B cell (primary cell): ENCODE results near the gene IQSEC3.

Experiments used
- EZH2 ChIP-seq: IDR thresholded peaks from 2 replicates; pipeline ENCODE4 v1.6.1; 2012; ENCODE audit warnings: borderline replicate concordance, low read depth, mild to moderate bottlenecking, moderate library complexity, low read length; ENCODE audit not compliant: insufficient read depth, poor library complexity, severe bottlenecking
- TF ChIP-seq, protein P1 (sequence below): fragments of 200-600 bp; IDR thresholded peaks from one replicate; pipeline ENCODE4 v1.8.0; 2022; ENCODE audit warnings: antibody characterized with exemption, mild to moderate bottlenecking

GRCh38 chr12:224330-224729 is 157.8 kb downstream of the IQSEC3 start:
- TF ChIP-seq, protein P1, sequence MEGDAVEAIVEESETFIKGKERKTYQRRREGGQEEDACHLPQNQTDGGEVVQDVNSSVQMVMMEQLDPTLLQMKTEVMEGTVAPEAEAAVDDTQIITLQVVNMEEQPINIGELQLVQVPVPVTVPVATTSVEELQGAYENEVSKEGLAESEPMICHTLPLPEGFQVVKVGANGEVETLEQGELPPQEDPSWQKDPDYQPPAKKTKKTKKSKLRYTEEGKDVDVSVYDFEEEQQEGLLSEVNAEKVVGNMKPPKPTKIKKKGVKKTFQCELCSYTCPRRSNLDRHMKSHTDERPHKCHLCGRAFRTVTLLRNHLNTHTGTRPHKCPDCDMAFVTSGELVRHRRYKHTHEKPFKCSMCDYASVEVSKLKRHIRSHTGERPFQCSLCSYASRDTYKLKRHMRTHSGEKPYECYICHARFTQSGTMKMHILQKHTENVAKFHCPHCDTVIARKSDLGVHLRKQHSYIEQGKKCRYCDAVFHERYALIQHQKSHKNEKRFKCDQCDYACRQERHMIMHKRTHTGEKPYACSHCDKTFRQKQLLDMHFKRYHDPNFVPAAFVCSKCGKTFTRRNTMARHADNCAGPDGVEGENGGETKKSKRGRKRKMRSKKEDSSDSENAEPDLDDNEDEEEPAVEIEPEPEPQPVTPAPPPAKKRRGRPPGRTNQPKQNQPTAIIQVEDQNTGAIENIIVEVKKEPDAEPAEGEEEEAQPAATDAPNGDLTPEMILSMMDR: no peak
- TF ChIP-seq EZH2: no peak
